Measurements from ENCODE around the gene RTRAF. TPM values are rescaled to one million over a fixed set of nuclear protein-coding genes. Genes with fewer than 3 reads are reported as not detected.

The RTRAF gene
- total RNA-seq, 1 experiment from 2014 or later = 350 TPM

GRCh38 chr14:51939755-51940301, 49.5 kb upstream of the RTRAF start:
- Histone ChIP-seq H3T11ph (ENCODE audit: low read length) (no peak overlapping the region), H4K91ac (ENCODE audit: insufficient read length, low read depth, low read length) (no peak overlapping the region), H2BK5ac (ENCODE audit: insufficient read length, low read length) (no peak overlapping the region), H4K5ac (ENCODE audit: insufficient read length, low read depth, low read length) (no peak overlapping the region), H2BK12ac (ENCODE audit: insufficient read length, low read depth, low read length) (no peak overlapping the region), H3K27ac (ENCODE audit: insufficient read length, low read depth, low read length) (no peak overlapping the region), H3K4ac (ENCODE audit: low read depth, low read length) (no peak overlapping the region), H3K9me3 (ENCODE audit: control insufficient read depth, low read depth, low read length) (no peaks in the 10 kb centered on the region), H2BK15ac (ENCODE audit: low read depth, low read length) (no peak overlapping the region), H2AFZ (ENCODE audit: low read length) (no peak overlapping the region), H3K79me2 (ENCODE audit: insufficient read depth, low read length) (no peaks in the 10 kb centered on the region), H3K27me3 (ENCODE audit: insufficient read depth, low read length) (no peaks in the 10 kb centered on the region), H3K18ac (ENCODE audit: insufficient read length, low read depth, low read length) (no peak overlapping the region), H3K14ac (ENCODE audit: insufficient read depth, low read length) (no peak overlapping the region), H3K23me2 (ENCODE audit: insufficient read length, low read depth, low read length, poor library complexity, severe bottlenecking) (no peaks in the 10 kb centered on the region), H3K79me1 (ENCODE audit: insufficient read depth, low read depth, low read length, poor library complexity, severe bottlenecking) (no peaks in the 10 kb centered on the region), H3K56ac (ENCODE audit: insufficient read length, low read depth, low read length) (no peak overlapping the region), H3K23ac (ENCODE audit: insufficient read length, low read depth, low read length) (no peak overlapping the region), H2BK120ac (ENCODE audit: low read depth, low read length, poor library complexity, severe bottlenecking) (no peak overlapping the region), H4K20me1 (ENCODE audit: control insufficient read depth, insufficient read depth, insufficient read length) (no peaks in the 10 kb centered on the region), H2AK5ac (ENCODE audit: insufficient read length, low read length) (no peak overlapping the region), H3K9ac (ENCODE audit: extremely low read depth, insufficient read length, low read length) (no peak overlapping the region), H4K8ac (replicated peaks; ENCODE audit: insufficient read length, low read depth, low read length) (no peak overlapping the region), H3K4me2 (ENCODE audit: insufficient read depth, insufficient read length, low read length) (no peak overlapping the region), H3K4me1 (ENCODE audit: insufficient read depth, low read length) (no peaks in the 10 kb centered on the region), H2BK20ac (ENCODE audit: low read depth, low read length, poor library complexity, severe bottlenecking) (no peak overlapping the region)
- H3K27me3 Mint-ChIP-seq (ENCODE audit: low read depth) = no peaks in the 10 kb centered on the region
- no peaks in the 10 kb centered on the region for H3K9me3 Mint-ChIP-seq
- WGBS (ENCODE audit: extremely low coverage, insufficient read length, low lambda C conversion rate) = no CpG with 5 or more reads among the region's 10 CpGs
- H3K36me3 Mint-ChIP-seq (ENCODE audit: insufficient read depth in 1 of 3, low read depth in 3 of 3) = no peaks in the 10 kb centered on the region
- H3K4me3 Mint-ChIP-seq = no peak overlapping the region
- DNase-seq = no peak
- peaks cover 13 to 21% of the 10 kb centered on the region in 2 experiments for H3K4me1 Mint-ChIP-seq
- TF ChIP-seq, protein P1, sequence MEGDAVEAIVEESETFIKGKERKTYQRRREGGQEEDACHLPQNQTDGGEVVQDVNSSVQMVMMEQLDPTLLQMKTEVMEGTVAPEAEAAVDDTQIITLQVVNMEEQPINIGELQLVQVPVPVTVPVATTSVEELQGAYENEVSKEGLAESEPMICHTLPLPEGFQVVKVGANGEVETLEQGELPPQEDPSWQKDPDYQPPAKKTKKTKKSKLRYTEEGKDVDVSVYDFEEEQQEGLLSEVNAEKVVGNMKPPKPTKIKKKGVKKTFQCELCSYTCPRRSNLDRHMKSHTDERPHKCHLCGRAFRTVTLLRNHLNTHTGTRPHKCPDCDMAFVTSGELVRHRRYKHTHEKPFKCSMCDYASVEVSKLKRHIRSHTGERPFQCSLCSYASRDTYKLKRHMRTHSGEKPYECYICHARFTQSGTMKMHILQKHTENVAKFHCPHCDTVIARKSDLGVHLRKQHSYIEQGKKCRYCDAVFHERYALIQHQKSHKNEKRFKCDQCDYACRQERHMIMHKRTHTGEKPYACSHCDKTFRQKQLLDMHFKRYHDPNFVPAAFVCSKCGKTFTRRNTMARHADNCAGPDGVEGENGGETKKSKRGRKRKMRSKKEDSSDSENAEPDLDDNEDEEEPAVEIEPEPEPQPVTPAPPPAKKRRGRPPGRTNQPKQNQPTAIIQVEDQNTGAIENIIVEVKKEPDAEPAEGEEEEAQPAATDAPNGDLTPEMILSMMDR (conservative IDR thresholded peaks at IDR 0.05) = no peak
- H3K27ac Mint-ChIP-seq = peak overlapping the region in 1 of 3 experiments; percentile 41; a peak in 3 of 7 replicates
